HG02588 (cell line): ENCODE data around the gene SLC25A5.
"Not testable (repeated sequence)": the region's sequence is repeated elsewhere in the genome, so short reads cannot be mapped to it uniquely, and the experiment has no call there.

ENCODE experiments used
- ATAC-seq: cut with Tn5 transposase; IDR thresholded peaks from one replicate; pipeline ENCODE4 v1.9.1; 2021; ENCODE audit warnings: mild to moderate bottlenecking, moderate library complexity; ENCODE audit not compliant: unreplicated experiment

Gene SLC25A5

GRCh38 chrX:119467842-119468550, at the start of gene SLC25A5:
Gene SLC25A5, plus strand, starts transcription at chrX:119468444. Its CDS starts 72 bp downstream, at chrX:119468516.
- ATAC-seq, result peak; percentile 86

DNA sequence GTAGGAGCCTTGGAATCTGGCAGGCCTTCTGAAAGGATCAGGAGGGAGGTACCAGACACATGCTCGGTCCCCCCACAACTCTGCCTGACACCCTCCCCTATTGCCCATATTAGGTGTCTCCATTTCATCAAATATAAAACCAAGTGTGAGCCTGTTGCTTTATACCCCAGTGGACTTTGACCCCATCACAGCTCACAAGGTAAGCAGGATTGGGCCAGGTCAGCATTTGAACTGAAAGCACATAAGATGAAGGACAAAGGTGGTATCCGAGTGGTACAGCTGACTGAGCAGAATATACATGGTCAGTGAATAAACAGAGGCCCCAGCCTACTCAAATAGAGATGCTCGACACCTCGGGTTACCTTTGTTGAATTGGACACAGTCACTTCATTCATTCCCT, 49.1 kb upstream of the SLC25A5 start:
- no peak for ATAC-seq

DNA sequence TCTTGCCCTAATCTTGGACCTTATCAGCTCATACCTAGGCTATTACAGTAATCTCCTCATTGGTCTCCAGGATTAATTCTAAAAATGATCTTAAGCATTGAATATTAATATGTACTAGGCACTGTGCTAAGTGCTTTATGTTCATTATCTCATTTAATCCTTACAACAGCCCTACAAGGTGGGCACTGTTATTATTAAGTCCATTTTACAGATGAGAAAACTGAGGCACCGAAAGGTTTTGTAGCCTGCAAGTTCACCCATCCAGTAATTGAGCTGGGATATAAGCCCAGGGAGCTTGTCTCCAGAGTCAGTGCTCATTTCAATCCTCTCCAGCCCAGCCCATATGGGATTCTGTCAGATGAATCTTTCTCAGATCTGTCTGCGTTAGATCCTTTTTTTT, 48.3 kb upstream of the SLC25A5 start:
- ATAC-seq, result no peak

GRCh38 chrX:119421016-119421705, 47.1 kb upstream of the SLC25A5 start:
- ATAC-seq, result no peak

DNA sequence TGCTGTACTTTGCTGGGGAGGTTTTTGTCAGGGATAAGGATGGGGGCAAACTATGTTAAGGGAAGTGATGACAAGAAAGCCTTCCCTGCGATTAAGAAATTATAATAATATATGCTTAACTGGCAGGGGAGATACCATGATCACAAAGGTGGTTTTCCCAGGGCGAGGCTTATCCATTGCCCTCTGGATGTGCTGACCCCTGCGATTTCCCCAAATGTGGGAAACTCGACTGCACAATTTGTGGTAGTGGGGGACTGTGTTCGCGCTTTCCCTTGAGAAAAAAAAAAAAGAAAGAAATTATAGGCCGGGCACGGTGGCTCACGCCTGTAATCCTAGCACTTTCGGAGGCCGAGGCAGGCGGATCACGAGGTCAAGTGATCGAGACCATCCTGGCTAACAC, 44.6 kb upstream of the SLC25A5 start:
- ATAC-seq, result no peak

DNA sequence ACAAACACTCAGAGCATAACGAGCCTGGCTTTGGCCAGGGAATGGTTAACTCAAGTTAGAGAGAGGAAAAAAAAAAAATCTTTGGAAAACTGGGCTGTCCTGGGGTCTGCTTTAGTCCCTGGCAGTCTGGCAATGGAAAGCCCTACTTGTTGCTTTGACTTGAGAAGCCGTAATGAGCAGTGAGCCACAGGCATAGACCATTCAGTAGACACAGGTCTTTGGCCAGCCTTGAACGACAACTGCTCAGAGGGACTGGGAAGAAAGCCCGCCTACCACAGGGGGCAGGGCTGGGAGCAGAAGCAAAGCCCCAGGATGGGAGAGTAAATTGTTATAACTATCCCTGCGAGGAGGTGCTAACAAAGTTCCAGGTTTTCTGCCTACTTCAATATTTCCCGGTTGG, 43.2 kb upstream of the SLC25A5 start:
- no peak for ATAC-seq

GRCh38 chrX:119427024-119427794, 41.0 kb upstream of the SLC25A5 start:
- no peak for ATAC-seq

DNA sequence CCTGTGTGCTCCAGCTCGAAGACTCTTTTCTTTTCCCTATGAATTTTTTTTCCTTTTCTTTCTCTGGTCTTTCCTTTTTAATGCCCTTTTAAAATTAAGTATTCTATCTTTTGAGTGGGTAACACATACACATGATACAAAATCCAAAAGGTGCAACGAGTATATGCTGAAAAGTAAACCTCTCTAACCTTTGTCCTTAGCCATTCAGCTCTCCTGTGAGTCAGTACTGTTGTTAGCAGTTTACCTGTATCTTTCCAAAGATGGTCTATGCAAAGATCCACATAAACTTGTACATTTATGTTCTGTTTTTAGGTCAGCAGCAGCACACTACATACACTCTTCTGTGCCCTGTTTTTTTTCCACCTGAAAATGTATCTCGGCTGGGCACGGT, 40.5 kb upstream of the SLC25A5 start:
- no peak for ATAC-seq

DNA sequence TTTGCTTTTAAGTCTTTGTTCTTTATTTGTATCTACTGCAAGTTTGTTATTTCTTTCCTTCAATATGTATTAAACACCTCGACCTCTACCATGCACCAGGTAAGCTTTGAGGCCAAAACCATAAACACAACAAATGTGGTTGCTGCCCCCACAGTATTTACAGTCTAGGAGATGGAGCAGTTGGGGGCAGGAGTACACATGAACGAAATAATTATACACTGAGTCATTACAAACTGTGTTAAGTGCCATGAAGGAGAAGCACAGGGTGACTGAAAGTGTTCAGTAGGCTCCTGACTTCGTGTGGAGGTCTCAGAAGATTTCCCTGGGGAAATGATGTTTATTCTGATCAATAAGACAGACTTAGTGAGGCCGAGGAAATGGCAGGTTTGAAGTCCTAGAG, 38.8 kb upstream of the SLC25A5 start:
- no peak for ATAC-seq

DNA sequence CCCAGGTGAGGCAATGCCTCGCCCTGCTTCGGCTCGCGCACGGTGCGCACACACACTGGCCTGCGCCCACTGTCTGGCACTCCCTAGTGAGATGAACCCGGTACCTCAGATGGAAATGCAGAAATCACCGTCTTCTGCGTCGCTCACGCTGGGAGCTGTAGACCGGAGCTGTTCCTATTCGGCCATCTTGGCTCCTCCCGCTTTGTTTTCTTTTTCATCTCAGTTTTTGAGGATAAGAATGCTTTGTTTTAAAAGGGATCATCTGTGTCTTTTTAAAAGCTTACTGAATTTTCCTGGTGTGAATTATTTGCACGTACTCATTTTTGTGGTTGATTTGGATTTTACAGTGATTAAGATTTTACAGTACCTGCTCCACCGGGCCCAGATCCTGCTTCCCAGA, 26.9 kb upstream of the SLC25A5 start:
- ATAC-seq, result not testable (repeated sequence)

DNA sequence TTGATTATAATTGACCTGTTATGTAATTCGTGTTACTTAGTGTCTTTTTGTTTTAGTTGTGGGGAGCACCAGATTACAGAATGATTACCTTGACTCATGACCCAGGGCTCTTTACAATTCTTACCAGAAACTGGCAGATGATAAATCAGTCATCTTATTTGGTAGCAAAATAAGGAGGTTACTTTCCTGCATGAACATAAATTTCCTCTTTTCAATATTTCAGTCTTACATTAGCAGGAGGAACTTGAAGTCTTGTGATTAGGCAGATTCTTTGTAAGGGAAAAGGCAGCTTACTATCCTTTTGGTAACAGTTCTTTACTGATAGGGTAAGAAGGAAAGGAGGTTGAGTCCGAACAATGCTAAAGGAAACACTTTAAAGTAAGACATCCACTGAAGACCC, 26.0 kb upstream of the SLC25A5 start:
- ATAC-seq, result no peak

GRCh38 chrX:119453202-119453601, 15.0 kb upstream of the SLC25A5 start:
- no peak for ATAC-seq

DNA sequence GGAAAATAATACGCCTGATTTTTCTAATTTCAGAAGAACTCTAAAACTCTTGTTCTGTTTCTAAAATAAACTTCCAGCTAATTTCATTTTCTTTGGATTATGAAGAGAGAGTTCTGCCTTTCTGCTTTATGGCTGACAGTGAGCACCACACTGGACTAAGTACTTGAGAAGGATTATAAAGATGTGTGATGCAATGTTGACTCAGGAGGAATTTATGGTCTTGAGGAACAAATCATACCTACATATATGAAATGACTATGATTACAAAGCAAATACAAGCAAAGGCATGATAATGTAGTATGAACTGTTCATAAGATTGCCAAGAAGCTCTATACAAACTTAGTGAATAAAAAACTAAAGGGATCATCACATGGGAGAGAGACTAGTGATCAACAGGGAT, 13.0 kb upstream of the SLC25A5 start:
- no peak for ATAC-seq

GRCh38 chrX:119459181-119459580, 9.1 kb upstream of the SLC25A5 start:
- ATAC-seq, result no peak

DNA sequence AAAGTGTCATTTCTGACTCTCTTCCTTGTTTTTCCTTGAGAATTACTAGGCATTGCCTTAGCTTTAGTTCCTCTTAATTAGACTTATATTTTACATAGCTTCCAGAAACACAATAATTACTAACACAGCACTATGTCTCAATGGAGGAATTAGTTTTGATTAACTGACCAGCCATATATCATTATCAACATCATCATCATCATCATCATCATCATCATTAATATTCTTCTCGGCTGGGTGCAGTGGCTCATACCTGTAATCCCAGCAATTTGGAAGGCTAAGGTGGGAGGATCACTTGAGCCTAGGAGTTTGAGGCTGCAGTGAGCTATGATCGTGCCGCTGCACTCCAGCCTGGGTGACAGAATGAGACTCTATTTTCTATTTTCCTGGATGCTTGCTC, 2.7 kb upstream of the SLC25A5 start:
- ATAC-seq, result no peak

- no peak for ATAC-seq
Measured at GRCh38 chrX:119466970-119467369, 1.3 kb upstream of the SLC25A5 start.

DNA sequence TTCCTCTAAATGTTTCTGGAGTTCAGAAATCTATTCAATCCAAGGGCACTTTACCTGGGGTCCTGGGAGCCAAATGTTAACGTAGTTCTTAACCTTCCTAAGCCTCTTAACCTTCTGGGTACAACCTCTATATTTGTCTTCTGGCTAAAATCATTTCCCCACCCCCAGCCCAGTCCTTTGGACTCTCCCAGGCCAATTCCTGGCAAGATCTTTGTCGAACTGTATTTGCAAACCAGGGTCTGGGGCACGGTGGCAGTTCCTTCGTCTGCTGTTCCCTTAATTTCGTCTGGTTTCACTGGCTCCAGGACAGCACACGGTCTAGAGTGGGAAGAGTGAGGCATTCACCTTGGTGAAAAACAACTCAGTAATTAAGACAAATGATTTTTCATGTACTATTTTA, 811 bp upstream of the SLC25A5 start:
- no peak for ATAC-seq

DNA sequence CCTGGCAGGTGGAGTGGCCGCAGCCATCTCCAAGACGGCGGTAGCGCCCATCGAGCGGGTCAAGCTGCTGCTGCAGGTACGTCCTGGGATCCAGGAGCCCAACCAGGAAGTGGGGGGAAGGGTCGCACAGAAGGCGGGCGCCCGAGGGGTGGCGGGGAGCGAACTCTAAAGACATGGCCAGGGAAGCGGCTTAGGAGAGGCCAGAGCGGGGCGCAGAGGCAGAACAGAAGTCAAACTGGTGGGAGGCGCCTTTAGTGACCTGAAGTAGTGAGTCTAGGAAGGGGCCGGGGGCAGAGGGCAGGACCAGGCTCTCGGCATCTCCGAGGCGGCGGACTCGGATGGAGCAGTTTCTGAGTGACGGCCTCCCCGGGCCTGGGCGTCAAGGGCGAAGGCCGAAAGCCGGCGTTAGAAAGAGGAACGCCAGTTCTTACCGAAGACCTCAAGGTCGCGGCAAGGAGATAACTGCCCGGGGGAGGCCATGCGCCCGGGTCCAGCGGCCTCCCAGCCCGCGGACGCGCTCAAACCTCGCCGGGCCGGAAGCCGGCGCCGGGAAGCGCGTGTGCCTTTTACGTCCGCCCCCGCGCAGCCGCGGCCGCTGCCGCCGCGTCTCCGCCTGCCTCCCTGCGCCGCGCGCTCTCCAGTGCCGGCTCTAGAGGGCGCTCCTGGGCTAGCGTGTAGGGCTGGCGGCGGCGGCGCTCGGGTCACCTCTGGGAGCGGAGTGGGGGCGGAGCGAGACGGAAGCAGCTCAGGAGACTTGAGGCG, 488 bp downstream of the SLC25A5 start:
- peak; percentile 68 for ATAC-seq

GRCh38 chrX:119469313-119469635, 1.0 kb downstream of the SLC25A5 start:
- no peak for ATAC-seq

GRCh38 chrX:119474615-119475388, 6.6 kb downstream of the SLC25A5 start:
- ATAC-seq, result no peak
